Epidermal melanocyte (primary cell): ENCODE results near the gene FSTL4.

Experiments used
- DNase-seq: peaks from one replicate; pipeline ENCODE4 v3.0.0; 2011; ENCODE audit warnings: low spot score; ENCODE audit not compliant: insufficient read length

FSTL4 gene

GRCh38 chr5:133612249-133612860 is at the start of gene FSTL4:
Gene FSTL4 (minus strand): TSS chr5:133612541.
- no peak for DNase-seq

GRCh38 chr5:133661389-133661788 is 49.0 kb upstream of the FSTL4 start:
- no peak for DNase-seq

- DNase-seq: no peak
Measured at GRCh38 chr5:133658327-133658726, 46.0 kb upstream of the FSTL4 start.

- no peak for DNase-seq
Measured at GRCh38 chr5:133657036-133657435, 44.7 kb upstream of the FSTL4 start.

GRCh38 chr5:133655966-133656365 is 43.6 kb upstream of the FSTL4 start:
- DNase-seq: no peak

GRCh38 chr5:133653760-133654049 is 41.4 kb upstream of the FSTL4 start:
- no peak for DNase-seq

- no peak for DNase-seq
Measured at GRCh38 chr5:133652951-133653759, 40.8 kb upstream of the FSTL4 start.

- no peak for DNase-seq
Measured at GRCh38 chr5:133644000-133644865, 31.9 kb upstream of the FSTL4 start.

- no peak for DNase-seq
Measured at GRCh38 chr5:133643365-133643764, 31.0 kb upstream of the FSTL4 start.

GRCh38 chr5:133642153-133642722 is 29.9 kb upstream of the FSTL4 start:
- no peak for DNase-seq

GRCh38 chr5:133641683-133642082 is 29.3 kb upstream of the FSTL4 start:
- no peak for DNase-seq

GRCh38 chr5:133639850-133640528 is 27.6 kb upstream of the FSTL4 start:
- no peak for DNase-seq

- DNase-seq: no peak
Measured at GRCh38 chr5:133638436-133638835, 26.1 kb upstream of the FSTL4 start.

GRCh38 chr5:133637206-133637605 is 24.9 kb upstream of the FSTL4 start:
- no peak for DNase-seq

GRCh38 chr5:133635051-133635450 is 22.7 kb upstream of the FSTL4 start:
- DNase-seq: no peak

GRCh38 chr5:133627180-133627579 is 14.8 kb upstream of the FSTL4 start:
- DNase-seq: no peak

GRCh38 chr5:133624316-133624715 is 12.0 kb upstream of the FSTL4 start:
- no peak for DNase-seq

GRCh38 chr5:133618141-133618540 is 5.8 kb upstream of the FSTL4 start:
- no peak for DNase-seq

GRCh38 chr5:133613743-133614142 is 1.4 kb upstream of the FSTL4 start:
- DNase-seq: no peak

GRCh38 chr5:133613184-133613583 is 843 bp upstream of the FSTL4 start:
- DNase-seq: no peak
